ENCODE results near the gene DNAH17. TPM values are rescaled to one million over a fixed set of nuclear protein-coding genes. Genes with fewer than 3 reads are reported as not detected.

The DNAH17 gene
- total RNA-seq, 1 donor from 2014 or later = not detected

GRCh38 chr17:78601577-78602190, 24.5 kb upstream of the DNAH17 start:
- DNase-seq = peak; percentile 70

- peak; percentile 76 for DNase-seq
Observed at GRCh38 chr17:78600181-78600721, 23.1 kb upstream of the DNAH17 start.

GRCh38 chr17:78599419-78599818, 22.2 kb upstream of the DNAH17 start:
- peak; percentile 68 for DNase-seq

GRCh38 chr17:78598013-78598471, 20.8 kb upstream of the DNAH17 start:
- no peak for DNase-seq

- no peak for DNase-seq
Observed at GRCh38 chr17:78596871-78597764, 19.9 kb upstream of the DNAH17 start.

- DNase-seq = no peak
Observed at GRCh38 chr17:78595135-78595810, 18.1 kb upstream of the DNAH17 start.

GRCh38 chr17:78592991-78593329, 15.8 kb upstream of the DNAH17 start:
- no peak for DNase-seq

GRCh38 chr17:78591263-78591671, 14.1 kb upstream of the DNAH17 start:
- no peak for DNase-seq

GRCh38 chr17:78589885-78590284, 12.7 kb upstream of the DNAH17 start:
- DNase-seq = no peak

- no peak for DNase-seq
Observed at GRCh38 chr17:78589031-78589675, 12.0 kb upstream of the DNAH17 start.

- peak; percentile 27 for DNase-seq
Observed at GRCh38 chr17:78588258-78589030, 11.2 kb upstream of the DNAH17 start.

- DNase-seq = no peak
Observed at GRCh38 chr17:78585006-78585630, 7.9 kb upstream of the DNAH17 start.

- DNase-seq = no peak
Observed at GRCh38 chr17:78583091-78583490, 5.9 kb upstream of the DNAH17 start.

- DNase-seq = no peak
Observed at GRCh38 chr17:78581304-78581703, 4.1 kb upstream of the DNAH17 start.

- no peak for DNase-seq
Observed at GRCh38 chr17:78580277-78580804, 3.1 kb upstream of the DNAH17 start.

GRCh38 chr17:78576389-78577112, 645 bp downstream of the DNAH17 start:
- DNase-seq = no peak

GRCh38 chr17:78575899-78576298, 1.3 kb downstream of the DNAH17 start:
- peak; percentile 15 for DNase-seq

- no peak for DNase-seq
Observed at GRCh38 chr17:78575340-78575739, 1.9 kb downstream of the DNAH17 start.

GRCh38 chr17:78573955-78574354, 3.2 kb downstream of the DNAH17 start:
- DNase-seq = no peak

All from tongue (tissue), 2 donors.